Measurements from ENCODE around the gene SPRR2E.
"Not testable (repeated sequence)": the region's sequence is repeated elsewhere in the genome, so short reads cannot be mapped to it uniquely, and the experiment has no call there.

SPRR2E gene

DNA sequence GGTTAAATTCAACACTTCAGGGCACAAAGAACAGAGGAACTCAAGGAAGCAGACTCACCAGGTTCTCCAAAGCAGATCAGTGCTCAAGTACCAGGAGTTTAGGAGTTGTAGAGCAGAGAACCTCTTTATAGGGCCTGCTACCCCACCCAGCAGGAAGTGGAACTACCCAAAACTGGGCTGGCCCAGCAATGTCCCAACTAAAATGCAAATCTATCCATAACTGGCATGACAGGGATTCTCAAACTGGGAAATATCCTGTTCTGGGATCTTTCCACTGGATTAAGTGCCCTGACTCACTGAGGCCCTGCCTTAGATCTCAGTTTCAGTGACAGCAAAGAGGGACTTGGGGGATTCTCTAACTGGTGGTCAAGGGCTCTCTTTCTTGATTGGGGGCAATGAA lies at the start of gene SPRR2E:
Gene SPRR2E (minus strand): TSS at position 101 of the 400 bp plus-strand sequence. CDS start 775 bp downstream, outside the sequence.
- Histone ChIP-seq H3K4me2 (no peak within 1 kb of the TSS), H3K27me3 (no peaks in the 10 kb centered on the region), H3K4me3 (no peak within 1 kb of the TSS), H3K36me3 (no peaks in the 10 kb centered on the region), H3K4me1 (peaks cover 14% of the 10 kb centered on the region; the same call in 1 of the 2 replicates), H4K20me1 (no peaks in the 10 kb centered on the region), H3K9me3 (peaks cover 19% of the 10 kb centered on the region), H3K9ac (no peak within 1 kb of the TSS), H3K27ac (no peak within 1 kb of the TSS)
- no peak for TF ChIP-seq Cebpa-rat (IDR thresholded peaks at IDR 0.05)

DNA sequence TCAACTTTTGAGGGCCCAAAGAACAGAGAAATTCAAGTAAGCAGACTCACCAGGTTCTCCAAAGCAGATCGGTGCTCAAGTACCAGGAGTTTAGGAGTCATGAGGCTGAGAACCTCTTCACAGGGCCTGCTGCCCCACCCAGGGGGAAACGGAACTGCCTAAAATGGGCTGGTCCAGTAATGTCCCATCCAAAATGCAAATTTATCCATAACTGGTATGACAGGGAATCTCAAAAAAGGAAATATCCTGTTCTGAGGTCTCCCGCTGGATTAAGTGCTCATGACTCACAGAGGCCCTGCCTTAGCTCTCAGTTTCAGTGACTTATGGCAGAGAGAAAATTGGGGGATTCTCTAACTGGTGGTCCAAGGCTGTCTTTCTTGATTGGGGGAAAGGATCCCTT lies 47.1 kb upstream of the SPRR2E start:
- Histone ChIP-seq H3K27me3 (no peaks in the 10 kb centered on the region), H3K27ac (no peak overlapping the region), H3K4me1 (0 out of 2 replicates have a peak, but pooled peaks cover 4% of the 10 kb centered on the region), H3K36me3 (no peaks in the 10 kb centered on the region), H3K9ac (no peak overlapping the region), H4K20me1 (no peaks in the 10 kb centered on the region), H3K4me2 (no peak overlapping the region), H3K4me3 (no peak overlapping the region), H3K9me3 (no peaks in the 10 kb centered on the region)
- no peak for TF ChIP-seq Cebpa-rat (IDR thresholded peaks at IDR 0.05)

- Histone ChIP-seq H3K9me3 (no peaks in the 10 kb centered on the region), H3K4me2 (no peak overlapping the region), H4K20me1 (no peaks in the 10 kb centered on the region), H3K9ac (no peak overlapping the region), H3K4me3 (no peak overlapping the region), H3K4me1 (0 out of 2 replicates have a peak, but pooled peaks cover 4% of the 10 kb centered on the region), H3K36me3 (no peaks in the 10 kb centered on the region), H3K27me3 (no peaks in the 10 kb centered on the region), H3K27ac (no peak overlapping the region)
- no peak for TF ChIP-seq Cebpa-rat (IDR thresholded peaks at IDR 0.05)
These were observed 46.2 kb upstream of the SPRR2E start for GRCh38 chr1:153140484-153140883.

DNA sequence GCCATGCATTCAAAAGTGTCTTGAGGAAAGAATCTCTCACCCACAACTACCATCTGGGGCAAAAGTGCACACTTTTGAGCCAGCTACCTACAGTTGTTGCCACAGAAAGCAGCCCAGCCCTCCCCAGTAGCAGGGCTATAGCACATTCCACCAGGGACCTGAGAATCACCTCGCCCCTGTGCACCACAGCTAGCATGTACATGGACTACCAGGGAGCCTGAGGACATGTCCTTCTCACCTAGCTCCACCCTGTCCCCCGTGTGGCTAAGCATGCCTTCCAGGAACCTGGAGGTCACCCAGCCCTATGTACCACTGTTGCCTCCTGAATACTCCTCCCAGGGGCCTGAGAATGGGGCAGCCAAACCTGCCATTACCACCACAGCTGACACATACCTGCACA lies 39.4 kb upstream of the SPRR2E start:
- Histone ChIP-seq H3K4me2 (no peak overlapping the region), H4K20me1 (no peaks in the 10 kb centered on the region), H3K9ac (no peak overlapping the region), H3K9me3 (no peaks in the 10 kb centered on the region), H3K27me3 (no peaks in the 10 kb centered on the region), H3K4me3 (no peak overlapping the region), H3K4me1 (no peaks in the 10 kb centered on the region), H3K27ac (no peak overlapping the region), H3K36me3 (no peaks in the 10 kb centered on the region)
- TF ChIP-seq Cebpa-rat (IDR thresholded peaks at IDR 0.05), result no peak

GRCh38 chr1:153133267-153133666 lies 38.9 kb upstream of the SPRR2E start:
- Histone ChIP-seq H4K20me1 (no peaks in the 10 kb centered on the region), H3K36me3 (no peaks in the 10 kb centered on the region), H3K4me3 (no peak overlapping the region), H3K27ac (no peak overlapping the region), H3K4me1 (no peaks in the 10 kb centered on the region), H3K27me3 (no peaks in the 10 kb centered on the region), H3K9me3 (no peaks in the 10 kb centered on the region), H3K4me2 (no peak overlapping the region), H3K9ac (no peak overlapping the region)
- no peak for TF ChIP-seq Cebpa-rat (IDR thresholded peaks at IDR 0.05)

DNA sequence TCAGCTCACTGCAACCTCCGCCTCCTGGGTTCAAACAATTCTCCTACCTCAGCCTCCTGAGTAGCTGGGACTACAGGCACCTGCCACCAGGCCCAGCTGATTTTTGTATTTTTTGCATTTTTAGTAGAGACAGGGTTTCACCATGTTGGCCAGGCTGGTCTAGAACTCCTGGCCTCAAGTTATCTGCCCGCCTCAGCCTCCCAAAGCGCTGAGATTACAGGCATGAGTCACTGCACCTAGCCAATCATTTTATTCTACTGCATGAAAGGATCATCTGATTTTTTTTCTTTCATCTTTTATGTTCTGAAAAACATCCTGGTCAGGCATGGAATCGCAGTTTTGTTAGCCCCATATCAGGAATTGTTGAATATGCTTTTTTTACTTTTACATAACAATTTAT lies 34.4 kb upstream of the SPRR2E start:
- peaks cover 27% of the 10 kb centered on the region for H3K9me3 ChIP-seq
- H3K27ac ChIP-seq, H3K4me1 ChIP-seq, H3K4me3 ChIP-seq, H3K4me2 ChIP-seq, H3K9ac ChIP-seq, H3K36me3 ChIP-seq, H3K27me3 ChIP-seq, H4K20me1 ChIP-seq: not testable (repeated sequence)

DNA sequence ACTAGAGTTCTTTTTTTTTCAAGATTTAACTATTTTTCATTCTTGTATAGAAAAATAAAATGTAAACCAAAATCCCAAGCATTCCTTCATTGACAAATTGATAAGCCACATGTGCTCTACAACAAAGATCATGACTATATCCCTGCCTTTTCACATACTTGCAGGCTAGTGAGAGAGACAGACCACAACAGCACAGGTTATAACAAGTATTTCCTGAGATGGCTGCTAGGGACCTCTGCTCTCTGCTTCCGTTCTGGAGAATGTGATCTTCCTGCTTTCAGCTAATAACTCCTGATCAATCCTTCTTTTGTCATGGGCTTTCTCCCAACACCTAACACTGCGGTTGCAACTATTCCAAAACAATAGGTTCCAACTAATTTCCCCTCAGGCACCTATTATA lies 33.0 kb upstream of the SPRR2E start:
- no peaks in the 10 kb centered on the region for H4K20me1 ChIP-seq
- no peak overlapping the region for H3K4me3 ChIP-seq
- no peak overlapping the region for H3K9ac ChIP-seq
- no peaks in the 10 kb centered on the region for H3K36me3 ChIP-seq
- H3K27me3 ChIP-seq, result no peaks in the 10 kb centered on the region
- H3K4me1 ChIP-seq, result peaks cover 22% of the 10 kb centered on the region
- H3K27ac ChIP-seq, result no peak overlapping the region
- no peak for TF ChIP-seq Cebpa-rat (IDR thresholded peaks at IDR 0.05)
- H3K9me3 ChIP-seq, result peaks cover 31% of the 10 kb centered on the region
- H3K4me2 ChIP-seq, result no peak overlapping the region

- TF ChIP-seq Cebpa-rat (IDR thresholded peaks at IDR 0.05), result no peak
- Histone ChIP-seq H3K27me3 (no peaks in the 10 kb centered on the region), H3K9me3 (peaks cover 31% of the 10 kb centered on the region), H3K9ac (no peak overlapping the region), H3K27ac (no peak overlapping the region), H3K36me3 (no peaks in the 10 kb centered on the region), H3K4me3 (no peak overlapping the region), H3K4me2 (no peak overlapping the region), H3K4me1 (peaks cover 40% of the 10 kb centered on the region), H4K20me1 (no peaks in the 10 kb centered on the region)
These were observed 31.2 kb upstream of the SPRR2E start for GRCh38 chr1:153125536-153125935.

- Histone ChIP-seq H3K4me2 (peak overlapping the region; percentile 80; the same call in 1 of the 2 replicates), H3K27ac (peak overlapping the region; percentile 83; the same call in 1 of the 2 replicates), H3K9me3 (peaks cover 34% of the 10 kb centered on the region), H3K4me1 (peaks cover 40% of the 10 kb centered on the region)
- not testable (repeated sequence) for H3K27me3 ChIP-seq, H3K9ac ChIP-seq, H3K4me3 ChIP-seq, H4K20me1 ChIP-seq, H3K36me3 ChIP-seq
These were observed 29.5 kb upstream of the SPRR2E start for GRCh38 chr1:153123793-153124192.

DNA sequence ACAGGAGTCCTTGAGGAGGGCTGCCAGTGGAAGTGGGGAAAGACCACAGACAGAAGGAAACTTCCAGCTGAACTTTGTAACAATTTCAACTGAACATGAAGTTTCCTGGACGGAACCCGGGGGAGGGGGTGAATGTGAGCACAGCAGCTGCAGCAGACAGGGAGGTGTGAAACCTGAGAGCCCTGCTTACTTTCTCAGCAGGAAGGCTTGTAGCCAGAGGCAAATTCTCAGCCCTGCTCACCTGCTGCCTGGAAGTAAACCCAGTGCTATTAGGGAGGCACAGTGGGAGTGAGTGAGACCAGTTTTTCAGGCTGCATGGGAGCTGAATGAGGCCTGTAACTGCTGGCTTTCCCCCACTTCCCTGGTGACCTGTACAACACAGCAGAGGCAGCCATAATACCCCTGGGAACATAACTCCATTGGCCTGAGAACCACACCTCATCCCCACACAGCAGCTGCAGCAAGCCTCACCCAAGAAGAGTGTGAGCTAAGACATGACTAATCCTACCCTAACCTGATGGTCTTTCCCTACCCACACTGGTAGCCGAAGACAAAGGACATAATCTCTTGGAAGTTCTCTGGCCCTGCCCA lies 28.6 kb upstream of the SPRR2E start:
- H3K27ac ChIP-seq, result peak overlapping the region; percentile 83
- H3K9me3 ChIP-seq, result peaks cover 34% of the 10 kb centered on the region
- H4K20me1 ChIP-seq, result no peaks in the 10 kb centered on the region
- H3K4me1 ChIP-seq, result peaks cover 40% of the 10 kb centered on the region
- H3K9ac ChIP-seq, result peak overlapping the region; percentile 67; the same call in 1 of the 2 replicates
- H3K4me3 ChIP-seq, result peak overlapping the region; percentile 50; the same call in 1 of the 2 replicates
- H3K27me3 ChIP-seq, result no peaks in the 10 kb centered on the region
- TF ChIP-seq Cebpa-rat (IDR thresholded peaks at IDR 0.05), result no peak
- no peaks in the 10 kb centered on the region for H3K36me3 ChIP-seq
- peak overlapping the region; percentile 80 for H3K4me2 ChIP-seq

- Histone ChIP-seq H3K4me1 (peaks cover 35% of the 10 kb centered on the region), H3K4me3 (no peak overlapping the region), H3K9me3 (peaks cover 29% of the 10 kb centered on the region), H3K27ac (peak overlapping the region; percentile 83; the same call in 1 of the 2 replicates), H4K20me1 (no peaks in the 10 kb centered on the region), H3K27me3 (no peaks in the 10 kb centered on the region), H3K4me2 (peak overlapping the region; percentile 80), H3K36me3 (no peaks in the 10 kb centered on the region), H3K9ac (no peak overlapping the region)
- no peak for TF ChIP-seq Cebpa-rat (IDR thresholded peaks at IDR 0.05)
These were observed 26.6 kb upstream of the SPRR2E start for GRCh38 chr1:153120945-153121344.
